GM12875 (cell line): Measurements from ENCODE around the gene PBXIP1.
A peak's percentile ranks its signal among the peaks of the same experiment; 100 is the strongest.

Experiments
- H3K4me3 ChIP-seq: one replicate; pipeline ENCODE4 v1.5.1; 2011; ENCODE audit warnings: low read depth, low read length, control low read depth
- TF ChIP-seq, protein P1 (sequence below): IDR thresholded peaks from 2 replicates; pipeline ENCODE4 v1.5.1; 2011; ENCODE audit warnings: low read depth, mild to moderate bottlenecking, control low read depth, inconsistent platforms, low read length, moderate library complexity, borderline replicate concordance; ENCODE audit not compliant: insufficient read depth

Gene PBXIP1

DNA sequence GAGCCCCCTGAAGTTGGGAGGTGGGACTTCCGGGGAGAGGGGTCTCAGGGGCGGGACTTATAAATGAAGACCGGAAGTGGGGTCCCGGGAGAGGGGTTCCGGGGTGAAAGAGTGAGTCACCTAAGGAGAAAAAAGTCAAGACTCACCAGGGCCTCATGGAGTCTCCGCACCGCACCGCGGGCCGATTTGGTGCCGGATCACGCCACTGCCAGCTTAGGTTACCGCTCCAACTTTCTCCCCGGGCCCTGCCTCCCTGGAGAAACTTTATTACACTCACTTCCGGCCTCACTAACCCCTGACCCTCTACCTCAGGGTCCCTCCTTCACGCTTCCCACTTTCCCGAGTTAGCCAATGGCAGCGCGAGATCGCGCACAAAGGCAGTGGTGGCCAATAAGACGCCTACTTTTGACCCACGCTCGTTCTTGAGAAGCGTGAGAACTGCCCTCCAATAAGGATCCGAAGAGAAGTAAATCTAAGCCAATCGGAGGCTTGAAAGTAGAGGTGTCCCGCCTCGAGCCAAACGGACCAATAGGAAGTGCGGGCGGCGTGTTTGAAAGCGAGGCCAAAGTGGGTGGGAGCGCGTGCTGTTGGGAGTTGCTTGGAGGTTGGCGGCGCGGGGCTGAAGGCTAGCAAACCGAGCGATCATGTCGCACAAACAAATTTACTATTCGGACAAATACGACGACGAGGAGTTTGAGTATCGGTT is 18.4 kb upstream of the PBXIP1 start, which contains the start of gene CKS1B:
CKS1B (plus strand) TSS at position 580 of the 706 bp plus-strand sequence; CDS start at position 645, 65 bp downstream.
- peak within 1 kb of the TSS; percentile 66 for H3K4me3 ChIP-seq
- TF ChIP-seq, protein P1, sequence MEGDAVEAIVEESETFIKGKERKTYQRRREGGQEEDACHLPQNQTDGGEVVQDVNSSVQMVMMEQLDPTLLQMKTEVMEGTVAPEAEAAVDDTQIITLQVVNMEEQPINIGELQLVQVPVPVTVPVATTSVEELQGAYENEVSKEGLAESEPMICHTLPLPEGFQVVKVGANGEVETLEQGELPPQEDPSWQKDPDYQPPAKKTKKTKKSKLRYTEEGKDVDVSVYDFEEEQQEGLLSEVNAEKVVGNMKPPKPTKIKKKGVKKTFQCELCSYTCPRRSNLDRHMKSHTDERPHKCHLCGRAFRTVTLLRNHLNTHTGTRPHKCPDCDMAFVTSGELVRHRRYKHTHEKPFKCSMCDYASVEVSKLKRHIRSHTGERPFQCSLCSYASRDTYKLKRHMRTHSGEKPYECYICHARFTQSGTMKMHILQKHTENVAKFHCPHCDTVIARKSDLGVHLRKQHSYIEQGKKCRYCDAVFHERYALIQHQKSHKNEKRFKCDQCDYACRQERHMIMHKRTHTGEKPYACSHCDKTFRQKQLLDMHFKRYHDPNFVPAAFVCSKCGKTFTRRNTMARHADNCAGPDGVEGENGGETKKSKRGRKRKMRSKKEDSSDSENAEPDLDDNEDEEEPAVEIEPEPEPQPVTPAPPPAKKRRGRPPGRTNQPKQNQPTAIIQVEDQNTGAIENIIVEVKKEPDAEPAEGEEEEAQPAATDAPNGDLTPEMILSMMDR: no peak

DNA sequence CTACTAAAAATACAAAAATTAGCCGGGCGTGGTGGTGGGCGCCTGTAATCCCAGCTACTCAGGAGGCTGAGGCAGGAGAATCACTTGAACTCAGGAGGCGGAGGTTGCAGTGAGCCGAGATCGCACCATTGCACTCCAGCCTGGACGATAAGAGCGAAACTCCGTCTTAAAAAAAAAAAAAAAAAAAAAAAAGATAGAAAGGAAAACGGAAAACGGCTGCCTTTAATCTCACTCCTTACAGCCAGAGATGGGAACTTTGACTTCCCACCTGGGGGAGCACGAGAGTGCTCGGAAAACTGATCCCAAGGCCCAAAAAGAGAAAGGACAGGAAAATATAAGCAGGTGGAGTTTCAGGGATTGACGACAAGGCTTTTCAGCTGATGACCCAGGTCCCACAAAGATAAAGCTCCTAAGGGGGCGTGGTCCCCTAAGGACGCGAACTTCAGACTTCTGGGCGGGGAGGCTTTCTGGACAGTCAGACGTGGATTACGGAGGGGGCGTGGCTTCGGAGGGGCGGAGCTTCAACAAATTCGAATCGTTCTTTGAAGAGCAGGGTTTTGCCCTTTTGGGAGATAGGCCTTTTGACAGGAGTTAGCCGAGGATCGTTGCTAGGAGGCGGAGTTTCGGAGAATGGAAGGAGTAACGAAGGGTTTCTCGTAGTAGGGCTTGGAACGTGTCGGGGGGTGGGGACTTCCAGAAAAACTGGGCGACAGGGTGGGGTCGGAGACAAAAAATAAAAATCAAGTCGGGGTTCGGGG is 17.6 kb upstream of the PBXIP1 start:
- peak overlapping the region; percentile 66 for H3K4me3 ChIP-seq
- TF ChIP-seq, protein P1: no peak

DNA sequence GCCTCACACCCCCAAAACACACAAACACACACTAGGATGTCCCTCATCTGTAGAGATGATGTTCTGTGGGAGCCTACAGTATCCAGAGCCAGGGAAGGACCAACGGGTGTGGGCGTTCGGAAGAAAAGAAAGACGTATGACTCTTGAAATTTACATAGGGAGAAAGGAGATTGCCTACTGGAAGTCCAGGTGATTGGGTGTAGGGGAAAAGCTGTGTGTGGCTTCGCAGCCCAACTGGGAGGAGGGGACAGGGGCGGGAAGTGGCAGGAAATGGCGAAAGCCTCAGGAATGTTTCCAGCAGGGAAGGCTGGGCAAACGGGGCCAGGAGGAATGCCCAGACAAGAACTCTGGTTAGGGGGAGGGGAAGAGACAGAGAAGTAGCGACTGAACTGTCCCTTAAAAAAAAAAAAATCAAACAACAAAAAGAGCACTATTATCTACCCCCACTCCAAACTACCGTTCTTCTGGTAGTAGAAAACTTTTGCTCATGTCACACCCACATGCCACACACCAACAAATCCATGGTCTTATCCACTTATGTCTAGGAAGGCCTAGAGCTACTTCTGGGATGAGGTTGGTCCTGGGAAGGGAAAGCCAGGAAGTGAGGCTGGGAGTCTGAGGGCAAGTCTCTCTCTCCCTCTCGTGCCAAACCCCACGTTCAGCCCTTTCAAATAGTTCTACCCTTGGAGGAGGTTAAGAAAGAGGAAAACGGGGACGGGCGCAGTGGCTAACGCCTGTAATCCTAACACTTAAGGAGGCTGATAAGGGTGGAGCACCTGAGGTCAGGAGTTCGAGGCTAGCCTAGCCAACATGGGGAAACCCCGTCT is 16.8 kb upstream of the PBXIP1 start:
- TF ChIP-seq, protein P1: no peak
- no peak overlapping the region for H3K4me3 ChIP-seq

DNA sequence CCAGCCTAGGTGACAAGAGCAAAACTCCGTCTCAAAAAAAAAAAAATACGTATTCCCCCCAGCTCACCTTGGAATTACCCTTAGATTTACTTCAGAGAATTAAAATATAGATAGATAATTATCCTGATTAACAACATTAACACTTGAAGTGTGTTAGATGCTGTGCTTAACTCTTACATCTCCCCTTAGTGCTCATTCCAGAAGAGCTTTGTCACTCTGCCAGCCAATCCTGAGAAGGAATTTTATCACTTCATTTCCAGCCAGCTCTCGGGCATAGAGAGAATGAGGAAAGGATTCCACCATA is 16.3 kb upstream of the PBXIP1 start:
- H3K4me3 ChIP-seq: no peak overlapping the region
- TF ChIP-seq, protein P1: no peak

DNA sequence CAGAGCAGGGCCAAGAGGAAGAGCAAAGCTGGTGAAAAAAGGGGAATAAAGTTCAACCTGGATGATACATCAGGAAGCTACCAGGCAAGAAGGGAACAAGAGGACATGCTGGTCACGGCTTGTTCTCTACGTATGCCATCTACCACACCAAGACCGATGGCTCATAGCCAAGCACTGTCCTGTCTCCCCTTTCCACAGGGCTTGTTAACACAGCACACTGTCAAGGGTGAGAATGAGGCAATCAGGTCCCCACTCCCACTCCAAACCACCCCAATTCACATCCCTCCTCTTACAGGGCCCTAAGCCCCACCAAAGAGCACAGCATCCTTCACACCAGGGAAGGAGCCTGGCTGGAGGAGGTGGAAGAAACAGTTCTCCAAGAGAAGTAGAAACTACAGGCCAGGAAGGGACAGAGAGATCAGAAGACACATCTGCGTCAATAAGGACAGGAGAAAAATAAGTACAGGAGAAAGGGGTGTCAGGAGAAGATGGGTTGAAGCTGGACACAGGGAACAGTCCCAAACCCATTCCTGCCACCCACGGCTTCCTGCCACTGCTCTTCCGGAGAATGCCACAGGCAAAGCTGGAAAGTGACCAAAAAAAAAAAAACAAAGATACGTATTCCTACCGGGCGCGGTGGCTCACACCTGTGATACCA is 15.6 kb upstream of the PBXIP1 start:
- TF ChIP-seq, protein P1: no peak
- no peak overlapping the region for H3K4me3 ChIP-seq

DNA sequence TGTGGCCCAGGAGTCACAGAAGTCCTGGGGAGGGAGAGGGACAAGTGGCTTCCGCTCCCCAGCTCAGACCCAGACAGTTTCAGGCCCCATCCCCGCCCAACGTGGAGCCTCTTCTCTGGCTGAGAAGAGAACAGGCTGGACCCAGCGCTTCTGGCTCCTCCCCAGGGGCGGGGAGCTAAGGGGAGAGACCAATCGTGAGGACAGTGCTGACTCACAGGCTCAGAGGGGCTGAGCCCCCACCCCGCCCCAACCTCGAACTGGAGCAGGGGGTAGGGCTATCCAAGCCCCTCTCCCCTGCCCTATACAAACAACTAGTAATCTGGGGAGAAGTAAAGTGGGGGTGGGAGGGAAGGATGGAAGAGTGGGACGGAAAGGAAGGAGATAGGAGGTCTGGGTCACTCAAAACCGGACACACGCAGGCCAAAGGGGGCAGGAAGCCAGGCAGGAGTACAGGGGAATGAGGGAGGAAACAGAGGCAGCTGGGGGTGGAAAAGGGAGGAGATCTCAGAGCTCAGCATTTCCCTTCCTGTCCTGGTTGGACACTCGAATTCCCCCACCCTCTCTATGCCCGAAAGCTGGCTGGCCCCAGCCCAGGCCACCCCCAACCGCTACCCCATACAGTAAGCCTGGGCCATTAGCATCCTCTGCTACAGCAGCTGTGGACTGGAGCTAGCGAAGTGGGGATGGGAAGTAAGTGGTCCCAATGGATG is 14.9 kb upstream of the PBXIP1 start, which contains the start of gene SHC1:
SHC1 (minus strand) TSS at position 117 of the 710 bp plus-strand sequence. CDS start 221 bp downstream, outside the sequence.
- TF ChIP-seq, protein P1: no peak
- peak within 1 kb of the TSS; percentile 38 for H3K4me3 ChIP-seq
